HG03575 (cell line): Measurements from ENCODE around the gene ZNHIT1.
A peak's percentile ranks its signal among the peaks of the same experiment; 100 is the strongest.
"Not testable (repeated sequence)": the region's sequence is repeated elsewhere in the genome, so short reads cannot be mapped to it uniquely, and the experiment has no call there.

Experiments
- ATAC-seq: cut with Tn5 transposase; IDR thresholded peaks from one replicate; pipeline ENCODE4 v1.9.1; 2021; ENCODE audit not compliant: unreplicated experiment, insufficient number of reproducible peaks, low FRiP score; ENCODE audit errors: extremely low read depth

Gene ZNHIT1

GRCh38 chr7:101237206-101238067 lies 19.5 kb downstream of the ZNHIT1 start, which contains the start of gene CLDN15:
CLDN15 (minus strand) TSS chr7:101237802; CDS start chr7:101237581, 221 bp downstream.
- no peak for ATAC-seq

- no peak for ATAC-seq
These were observed 20.5 kb downstream of the ZNHIT1 start for GRCh38 chr7:101238226-101239182.

- no peak for ATAC-seq
These were observed 21.4 kb downstream of the ZNHIT1 start for GRCh38 chr7:101239191-101239950.

- ATAC-seq = no peak
These were observed 21.9 kb downstream of the ZNHIT1 start for GRCh38 chr7:101239951-101240220.

GRCh38 chr7:101240226-101241014 lies 22.5 kb downstream of the ZNHIT1 start:
- no peak for ATAC-seq

- ATAC-seq = no peak
These were observed 23.0 kb downstream of the ZNHIT1 start for GRCh38 chr7:101241015-101241363.

- ATAC-seq = no peak
These were observed 23.7 kb downstream of the ZNHIT1 start for GRCh38 chr7:101241443-101242349.

- ATAC-seq = no peak
These were observed 25.8 kb downstream of the ZNHIT1 start for GRCh38 chr7:101243646-101244374.

- ATAC-seq = peak; percentile 58
These were observed 26.6 kb downstream of the ZNHIT1 start, which contains the start of gene FIS1 for GRCh38 chr7:101244375-101245146. FIS1 (minus strand) TSS chr7:101245081; CDS start chr7:101245004, 77 bp downstream.

GRCh38 chr7:101245147-101245668 lies 27.2 kb downstream of the ZNHIT1 start:
- ATAC-seq = no peak

GRCh38 chr7:101248276-101248675 lies 30.3 kb downstream of the ZNHIT1 start:
- ATAC-seq = no peak

- no peak for ATAC-seq
These were observed 32.4 kb downstream of the ZNHIT1 start for GRCh38 chr7:101250324-101250723.

- peak; percentile 53 for ATAC-seq
These were observed 34.1 kb downstream of the ZNHIT1 start for GRCh38 chr7:101251871-101252659.

- not testable (repeated sequence) for ATAC-seq
These were observed 35.2 kb downstream of the ZNHIT1 start for GRCh38 chr7:101253199-101253598.

- no peak for ATAC-seq
These were observed 37.8 kb downstream of the ZNHIT1 start for GRCh38 chr7:101255796-101256195.
